ENCODE data around the gene GCSAM.

GCSAM gene

GRCh38 chr3:112132975-112133448 is at the start of gene GCSAM:
GCSAM (minus strand) TSS chr3:112133248; CDS start chr3:112133120, 128 bp downstream.
- peak; percentile 14 for DNase-seq

DNA sequence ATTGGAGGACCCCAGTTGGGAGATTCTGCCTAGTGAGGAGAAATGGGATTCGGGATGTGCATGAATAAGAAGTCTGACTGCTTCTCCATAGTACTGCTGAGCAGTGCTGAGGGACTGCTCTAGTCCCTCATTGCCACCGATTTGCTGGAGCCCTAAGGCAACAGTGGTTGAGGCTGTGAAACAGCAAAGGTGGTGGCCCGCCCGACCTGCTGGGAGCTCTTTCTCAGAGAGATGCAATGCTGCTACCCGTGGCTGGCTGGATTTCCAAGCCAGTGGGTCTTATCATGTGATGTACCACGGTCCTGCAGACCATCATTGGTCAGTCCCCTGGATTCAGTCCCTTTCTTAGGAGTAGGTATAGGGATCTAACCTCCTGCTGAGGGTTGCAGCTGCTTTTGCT is 42.6 kb upstream of the GCSAM start:
- DNase-seq: no peak

- no peak for DNase-seq
Measured at GRCh38 chr3:112175037-112175436, 42.0 kb upstream of the GCSAM start.

GRCh38 chr3:112171144-112171543 is 38.1 kb upstream of the GCSAM start:
- no peak for DNase-seq

DNA sequence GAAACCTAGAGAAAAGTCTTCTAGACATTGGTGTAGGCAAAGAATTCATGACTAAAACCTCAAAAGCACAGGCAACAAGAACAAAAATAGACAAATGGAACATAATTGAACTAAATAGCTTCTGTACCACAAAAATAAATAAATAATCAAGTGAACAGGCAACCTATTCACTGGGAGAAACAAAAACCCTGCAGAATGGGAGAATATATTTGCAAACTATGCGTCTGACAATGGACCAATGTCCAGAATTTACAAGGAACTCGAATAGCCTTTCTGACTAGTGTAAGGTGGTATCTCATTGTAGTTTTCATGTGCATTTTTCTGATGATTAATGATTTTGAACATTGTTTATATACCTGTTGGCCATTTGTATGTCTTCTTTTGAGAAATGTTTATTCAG is 37.0 kb upstream of the GCSAM start:
- no peak for DNase-seq

GRCh38 chr3:112167758-112168157 is 34.7 kb upstream of the GCSAM start:
- no peak for DNase-seq

GRCh38 chr3:112149136-112149535 is 16.1 kb upstream of the GCSAM start:
- no peak for DNase-seq

GRCh38 chr3:112143689-112144088 is 10.6 kb upstream of the GCSAM start:
- DNase-seq: no peak

DNA sequence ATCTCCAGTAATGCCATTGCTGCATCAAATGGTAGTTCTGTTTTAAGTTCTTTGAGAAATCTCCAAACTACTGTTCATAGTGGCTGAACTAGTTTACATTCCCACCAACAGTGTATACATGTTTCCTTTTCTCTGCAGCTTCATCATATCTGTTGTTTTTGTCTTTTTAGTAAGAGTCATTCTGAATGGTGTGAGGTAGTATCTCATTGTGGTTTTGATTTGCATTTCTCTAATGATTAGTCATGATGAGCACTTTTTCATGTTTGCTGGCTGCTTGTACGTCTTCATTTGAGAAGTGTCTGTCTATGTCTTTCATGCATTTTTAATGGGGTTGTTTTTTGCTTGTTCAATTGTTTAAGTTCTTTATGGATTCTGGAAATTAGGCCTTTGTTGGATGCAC is 10.2 kb upstream of the GCSAM start:
- no peak for DNase-seq

GRCh38 chr3:112141293-112141692 is 8.2 kb upstream of the GCSAM start:
- DNase-seq: no peak

GRCh38 chr3:112140584-112140983 is 7.5 kb upstream of the GCSAM start:
- no peak for DNase-seq

DNA sequence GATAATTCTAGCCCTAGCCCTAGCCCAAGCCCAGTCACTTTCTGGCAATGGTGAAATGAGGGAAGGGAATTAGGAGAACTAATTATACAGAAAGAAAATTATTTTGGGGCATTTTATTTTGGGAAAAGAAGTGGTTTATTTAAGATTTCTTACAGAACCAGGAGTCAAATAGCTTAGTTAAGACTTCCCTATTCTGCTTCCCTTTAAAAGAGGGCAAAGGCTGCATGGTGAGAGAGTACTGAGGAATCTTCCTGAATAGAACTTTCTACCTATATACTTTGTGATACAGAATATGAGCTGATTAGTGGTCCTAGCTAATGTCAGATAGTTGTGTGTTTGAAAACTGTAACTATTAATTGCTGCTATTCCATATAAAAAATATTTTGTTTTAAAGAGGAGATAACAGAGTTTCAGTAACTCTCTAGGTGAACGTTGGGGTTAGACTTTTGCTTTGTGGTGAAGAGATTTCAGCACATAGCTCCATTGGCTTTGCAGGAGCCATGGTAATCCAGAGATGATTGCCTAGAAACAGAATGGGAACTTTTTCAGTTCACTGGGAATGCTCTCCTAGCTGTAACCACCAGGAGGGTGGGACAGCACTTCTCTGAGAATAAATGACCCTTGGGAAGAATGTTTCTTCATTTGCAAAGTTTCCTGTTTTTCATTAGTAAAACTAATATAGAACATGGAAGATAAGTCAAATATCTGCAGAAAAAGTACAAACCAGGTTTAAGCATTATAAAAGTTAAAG is 5.3 kb upstream of the GCSAM start:
- DNase-seq: no peak

DNA sequence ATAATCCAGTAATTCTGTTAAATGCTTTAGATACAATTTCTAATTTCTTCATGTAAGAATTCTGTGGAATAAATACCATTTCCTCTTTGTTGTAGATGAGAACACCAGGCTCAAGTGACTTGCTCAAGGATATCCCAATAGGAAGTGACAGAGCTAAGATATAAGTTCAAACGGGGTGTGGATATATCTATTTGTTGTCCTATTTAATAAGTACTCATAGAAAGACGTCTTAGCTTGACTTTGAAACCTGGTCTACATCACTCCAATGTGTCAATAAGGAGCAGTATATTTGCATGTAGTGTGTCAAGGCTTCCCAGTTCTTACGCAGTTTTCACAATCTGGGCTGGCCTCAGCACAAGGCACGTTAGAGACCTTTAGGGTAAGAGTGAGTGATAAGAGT is 4.7 kb upstream of the GCSAM start:
- no peak for DNase-seq

GRCh38 chr3:112136959-112137693 is 4.1 kb upstream of the GCSAM start:
- peak; percentile 4 for DNase-seq

GRCh38 chr3:112136046-112136445 is 3.0 kb upstream of the GCSAM start:
- DNase-seq: no peak

DNA sequence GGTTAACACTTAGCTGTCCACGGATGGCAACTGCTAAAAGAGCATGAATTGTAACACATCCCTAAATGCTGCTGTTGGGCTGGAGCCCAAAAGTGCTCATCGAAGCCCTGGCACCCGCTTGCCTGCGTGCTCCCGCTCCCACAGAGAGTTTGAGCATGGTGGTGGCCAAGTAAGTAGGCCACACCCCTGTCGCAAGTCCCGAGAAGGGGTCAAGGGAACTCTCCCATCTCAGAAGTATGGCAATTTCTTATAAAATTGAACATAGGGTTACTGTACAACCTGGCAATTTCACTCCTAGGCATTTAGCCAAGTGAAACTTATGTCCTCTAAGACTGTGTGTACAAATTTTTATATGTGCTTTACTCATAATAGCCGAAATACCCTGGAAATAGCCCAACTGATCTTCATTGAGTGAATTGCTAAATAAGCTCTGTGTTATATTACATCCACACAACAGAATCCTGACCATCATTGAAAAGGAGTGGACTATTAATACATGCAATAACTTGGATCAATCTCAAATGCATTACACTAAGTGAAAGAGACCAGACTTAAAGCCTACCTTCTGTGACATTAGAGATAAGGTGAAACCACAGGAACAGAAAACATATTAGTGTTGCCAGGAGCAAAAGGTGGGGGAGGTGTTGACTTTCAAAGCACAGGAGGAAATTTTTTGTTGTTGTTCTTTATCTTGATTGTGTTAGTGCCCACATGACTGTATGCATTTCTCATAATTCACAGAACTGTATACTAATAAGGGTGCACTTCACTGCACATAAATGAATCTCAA is 1.5 kb upstream of the GCSAM start:
- no peak for DNase-seq

- DNase-seq: no peak
Measured at GRCh38 chr3:112133626-112134334, 732 bp upstream of the GCSAM start.

DNA sequence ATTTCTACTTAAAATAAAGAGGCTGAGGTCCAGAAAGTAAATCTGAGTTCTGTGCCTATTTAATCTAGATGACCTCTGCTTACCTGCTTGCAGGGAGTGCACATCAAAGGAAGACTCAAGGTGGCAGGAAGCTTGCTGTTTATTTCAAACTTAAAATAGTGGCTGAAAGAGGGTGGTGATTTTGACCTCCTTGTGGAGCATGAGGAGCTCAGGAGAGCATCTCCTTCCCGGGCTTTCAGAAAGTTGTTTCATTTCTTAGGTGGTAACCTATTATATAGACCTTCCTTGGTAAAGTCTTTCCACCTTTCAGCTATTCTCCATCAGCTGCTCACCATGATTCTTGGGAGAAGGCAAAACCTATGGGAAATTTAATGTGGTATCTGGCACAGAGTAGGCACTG is 494 bp downstream of the GCSAM start:
- no peak for DNase-seq

GRCh38 chr3:112132088-112132487 is 960 bp downstream of the GCSAM start:
- no peak for DNase-seq

GRCh38 chr3:112131111-112131510 is 1.9 kb downstream of the GCSAM start:
- no peak for DNase-seq

DNA sequence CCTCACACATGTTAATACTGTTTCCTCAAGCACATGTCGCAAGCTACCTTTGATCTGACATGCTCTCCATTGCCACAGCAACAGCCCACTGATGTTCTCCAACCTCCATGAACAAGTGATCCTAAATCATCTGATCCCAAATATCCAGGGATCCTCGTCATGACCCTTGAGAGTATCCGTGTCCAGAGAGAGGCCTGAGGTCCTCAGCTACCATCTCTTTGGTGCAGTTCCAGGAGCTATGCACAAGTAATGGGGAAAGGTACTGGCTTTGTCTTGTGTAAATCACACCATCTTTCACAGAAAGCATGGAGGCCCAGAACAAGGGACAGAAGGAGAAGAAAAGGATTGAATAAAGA is 2.4 kb downstream of the GCSAM start:
- no peak for DNase-seq

DNA sequence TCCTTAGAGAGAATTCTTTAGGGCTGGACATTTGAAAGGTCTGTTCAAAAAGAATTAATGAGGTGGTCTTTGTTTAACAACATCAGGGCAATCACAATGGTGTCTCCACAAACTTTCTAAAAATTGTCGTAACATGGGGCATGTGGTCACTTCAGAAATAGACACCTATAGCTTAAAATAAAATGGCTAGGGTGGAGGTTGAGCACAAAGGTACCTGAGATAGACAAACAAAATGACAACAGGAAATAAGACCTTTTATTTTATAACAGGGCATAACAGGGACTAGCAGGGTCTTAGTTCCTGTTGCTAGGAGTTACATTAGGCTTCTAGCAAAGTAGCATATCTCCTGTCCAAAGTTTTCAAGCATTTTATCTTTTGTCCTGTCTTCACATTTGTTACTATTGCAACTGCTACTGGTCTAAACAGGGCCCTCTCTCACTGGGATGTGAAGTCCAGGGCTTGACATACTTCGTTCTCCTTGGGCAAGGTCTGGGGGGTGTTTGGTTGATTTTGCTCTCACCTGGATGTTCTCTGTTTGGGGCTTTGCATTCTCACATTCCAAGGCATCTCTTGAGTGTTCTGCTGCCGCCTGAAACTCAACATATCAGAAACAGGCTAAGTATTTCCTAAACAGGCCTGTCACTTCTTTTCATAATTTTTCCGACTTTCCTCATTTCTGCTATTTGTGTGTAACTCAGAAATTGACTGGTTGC is 3.0 kb downstream of the GCSAM start:
- no peak for DNase-seq

Measured in NCI-H69 (cell line).